CD14-positive monocyte (primary cell): Measurements from ENCODE around the gene KCNN3. TPM values are rescaled to one million over a fixed set of nuclear protein-coding genes. Genes with fewer than 3 reads are reported as not detected.

Experiments used
- DNase-seq, 3 donors: peaks; one replicate each; pipeline ENCODE4 v3.0.0-alpha.2; 2011 to 2022
- H2AFZ ChIP-seq: 2 replicates; pipeline ENCODE4 v1.6.0; 2012; ENCODE audit warnings: mild to moderate bottlenecking, low read depth, low read length, inconsistent platforms; ENCODE audit not compliant: insufficient read depth, poor library complexity, severe bottlenecking
- H3K27ac ChIP-seq, 2 donors: 1 replicate in 1 of 2; 2 replicates in 1 of 2; pipeline ENCODE4 v1.5.1; 2012 to 2013; ENCODE audit warnings: low read length in 2 of 2, control low read depth in 1 of 2, inconsistent platforms in 1 of 2, low read depth in 1 of 2, mild to moderate bottlenecking in 1 of 2
- H3K27me3 ChIP-seq, 2 donors: one replicate each; pipeline versions ENCODE4 v1.6.0 to v1.6.1; 2011 to 2013; ENCODE audit warnings: low read length in 2 of 2; ENCODE audit not compliant: control insufficient read depth in 2 of 2, insufficient read depth in 2 of 2
- H3K36me3 ChIP-seq, 2 donors: replicated peaks in 1 of 2; 1 replicate in 1 of 2; 2 replicates in 1 of 2; pipeline versions ENCODE4 v1.5.1 to v1.6.1; 2012 to 2013; ENCODE audit warnings: low read length in 2 of 2, control low read depth in 1 of 2, inconsistent platforms in 1 of 2, mild to moderate bottlenecking in 1 of 2; ENCODE audit not compliant: insufficient read depth in 2 of 2, control insufficient read depth in 1 of 2
- H3K4me1 ChIP-seq, 2 donors: 1 replicate in 1 of 2; 2 replicates in 1 of 2; pipeline versions ENCODE4 v1.5.1 to v1.6.1; 2012 to 2013; ENCODE audit warnings: low read length in 2 of 2, control low read depth in 1 of 2, inconsistent platforms in 1 of 2, mild to moderate bottlenecking in 1 of 2, moderate library complexity in 1 of 2; ENCODE audit not compliant: insufficient read depth in 2 of 2, control insufficient read depth in 1 of 2
- H3K4me2 ChIP-seq: replicated peaks from 2 replicates; pipeline ENCODE3; 2012; ENCODE audit warnings: low read length, moderate library complexity, mild to moderate bottlenecking; ENCODE audit not compliant: poor library complexity, severe bottlenecking; ENCODE audit errors: extremely low read depth
- H3K4me3 ChIP-seq, 3 experiments: fragments of 200-600 bp in 1 of 3; sonication (generic) in 1 of 3; replicated peaks in 1 of 3; 1 replicate in 2 of 3; 2 replicates in 1 of 3; pipeline ENCODE4 v1.5.1; 2011 to 2013; ENCODE audit warnings: low read length in 3 of 3, mild to moderate bottlenecking in 3 of 3, control low read depth in 2 of 3, low read depth in 2 of 3, inconsistent platforms in 1 of 3, moderate library complexity in 1 of 3
- H3K79me2 ChIP-seq: 2 replicates; pipeline ENCODE4 v1.6.0; 2012; ENCODE audit warnings: mild to moderate bottlenecking, control low read depth, inconsistent platforms, low read length, moderate library complexity; ENCODE audit not compliant: insufficient read depth
- H3K9ac ChIP-seq: 2 replicates; pipeline ENCODE4 v1.6.0; 2017; ENCODE audit warnings: low read length, mild to moderate bottlenecking; ENCODE audit not compliant: insufficient read depth, poor library complexity, severe bottlenecking
- H3K9me3 ChIP-seq, 2 donors: replicated peaks in 1 of 2; 1 replicate in 1 of 2; 2 replicates in 1 of 2; pipeline versions ENCODE4 v1.5.1 to v1.6.1; 2012 to 2013; ENCODE audit warnings: low read length in 2 of 2, control low read depth in 1 of 2; ENCODE audit not compliant: control insufficient read depth in 1 of 2, insufficient read depth in 1 of 2
- H4K20me1 ChIP-seq: 2 replicates; pipeline ENCODE4 v1.6.0; 2012; ENCODE audit warnings: mild to moderate bottlenecking, low read length, control low read depth, moderate library complexity; ENCODE audit not compliant: insufficient read depth
- H3K27ac Mint-ChIP-seq, 7 donors: one replicate each; pipeline ENCODE4 v1.8.0; 2020; ENCODE audit warnings: mild to moderate bottlenecking in 7 of 7, mixed read lengths in 7 of 7, moderate library complexity in 6 of 7, inconsistent platforms in 2 of 7
- H3K27me3 Mint-ChIP-seq, 3 donors: one replicate each; pipeline ENCODE4 v1.8.0; 2021 to 2022; ENCODE audit warnings: low read depth in 3 of 3, mild to moderate bottlenecking in 3 of 3, mixed read lengths in 3 of 3, moderate library complexity in 3 of 3, inconsistent platforms in 1 of 3
- H3K36me3 Mint-ChIP-seq, 2 donors: one replicate each; pipeline ENCODE4 v1.8.0; 2020; ENCODE audit warnings: mixed read lengths in 2 of 2, inconsistent platforms in 1 of 2, mild to moderate bottlenecking in 1 of 2
- H3K4me1 Mint-ChIP-seq: one replicate; pipeline ENCODE4 v1.8.0; 2020; ENCODE audit warnings: mild to moderate bottlenecking, mixed read lengths
- H3K4me3 Mint-ChIP-seq, 2 donors: one replicate each; pipeline ENCODE4 v1.8.0; 2020; ENCODE audit warnings: mild to moderate bottlenecking in 2 of 2, mixed read lengths in 2 of 2, moderate library complexity in 1 of 2
- H3K9me3 Mint-ChIP-seq, 7 donors: one replicate each; pipeline ENCODE4 v1.8.0; 2020 to 2022; ENCODE audit warnings: mixed read lengths in 7 of 7, mild to moderate bottlenecking in 6 of 7, moderate library complexity in 6 of 7, inconsistent platforms in 2 of 7
- WGBS: methylation state at CpG from one replicate; pipeline ENCODE4 v1.1.5; 2013; ENCODE audit warnings: missing lambda C conversion rate; ENCODE audit not compliant: insufficient coverage; 5-methylcytosine and 5-hydroxymethylcytosine counted together
- intact Hi-C, 2 donors: fragments of 100-400 bp; cut with micrococcal nuclease; formaldehyde crosslinking; loops; one replicate each; pipeline versions ENCODE4 v1.15.0 to v1.15.1; 2023
- polyA plus RNA-seq, 3 donors: library from polyadenylated mRNA; depleted of rRNA in 1 of 3; unstranded in 2 of 3; stranded (reverse) in 1 of 3; fragments of 300-500 nt in 2 of 3; fragments of >200 nt in 1 of 3; fragmentation: Illumina TruSeq in 2 of 3; gene quantifications; 1 replicate in 2 of 3; 2 replicates in 1 of 3; pipeline ENCODE4 v1.2.3, GENCODE V29; 2012 to 2021
- TF ChIP-seq, protein P1 (sequence below): fragments of 200-600 bp; IDR thresholded peaks from one replicate; pipeline ENCODE4 v1.8.0; 2022; ENCODE audit warnings: antibody characterized with exemption, mild to moderate bottlenecking

Gene KCNN3
- polyA plus RNA-seq, 3 donors: not detected

DNA sequence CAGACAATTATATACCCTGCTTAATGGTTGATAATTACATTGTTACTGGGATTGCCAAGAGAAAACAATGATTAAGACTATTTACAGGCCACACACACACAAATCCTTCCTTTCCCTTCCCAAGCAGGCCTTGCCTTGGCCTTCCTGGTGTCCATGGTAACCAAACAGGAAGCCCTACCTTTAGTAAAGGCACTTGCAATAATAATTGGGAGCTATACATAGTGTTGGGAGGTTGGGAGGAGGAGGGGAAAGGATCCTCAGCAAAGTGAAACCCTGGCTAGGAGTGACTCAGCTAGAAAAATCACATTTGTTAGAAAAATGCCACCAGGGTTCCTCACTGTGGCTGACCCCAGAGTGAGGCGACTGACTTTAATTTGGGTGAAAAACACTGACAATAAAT is 139.8 kb downstream of the KCNN3 start:
- TF ChIP-seq, protein P1, sequence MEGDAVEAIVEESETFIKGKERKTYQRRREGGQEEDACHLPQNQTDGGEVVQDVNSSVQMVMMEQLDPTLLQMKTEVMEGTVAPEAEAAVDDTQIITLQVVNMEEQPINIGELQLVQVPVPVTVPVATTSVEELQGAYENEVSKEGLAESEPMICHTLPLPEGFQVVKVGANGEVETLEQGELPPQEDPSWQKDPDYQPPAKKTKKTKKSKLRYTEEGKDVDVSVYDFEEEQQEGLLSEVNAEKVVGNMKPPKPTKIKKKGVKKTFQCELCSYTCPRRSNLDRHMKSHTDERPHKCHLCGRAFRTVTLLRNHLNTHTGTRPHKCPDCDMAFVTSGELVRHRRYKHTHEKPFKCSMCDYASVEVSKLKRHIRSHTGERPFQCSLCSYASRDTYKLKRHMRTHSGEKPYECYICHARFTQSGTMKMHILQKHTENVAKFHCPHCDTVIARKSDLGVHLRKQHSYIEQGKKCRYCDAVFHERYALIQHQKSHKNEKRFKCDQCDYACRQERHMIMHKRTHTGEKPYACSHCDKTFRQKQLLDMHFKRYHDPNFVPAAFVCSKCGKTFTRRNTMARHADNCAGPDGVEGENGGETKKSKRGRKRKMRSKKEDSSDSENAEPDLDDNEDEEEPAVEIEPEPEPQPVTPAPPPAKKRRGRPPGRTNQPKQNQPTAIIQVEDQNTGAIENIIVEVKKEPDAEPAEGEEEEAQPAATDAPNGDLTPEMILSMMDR: no peak
- no peak overlapping the region for H3K9ac ChIP-seq
- no peaks in the 10 kb centered on the region for H3K36me3 Mint-ChIP-seq
- H3K9me3 ChIP-seq: no peaks in the 10 kb centered on the region
- H3K4me3 Mint-ChIP-seq: no peak overlapping the region
- H3K4me1 Mint-ChIP-seq: peaks cover 38% of the 10 kb centered on the region
- no peak overlapping the region for H3K4me3 ChIP-seq
- H3K4me1 ChIP-seq: peaks cover 13 to 45% of the 10 kb centered on the region in 2 donors
- no peak for DNase-seq
- no peak overlapping the region for H3K27ac ChIP-seq
- H3K36me3 ChIP-seq: no peaks in the 10 kb centered on the region
- no CpG with 5 or more reads among the region's 1 CpG for WGBS
- H3K27me3 ChIP-seq: peaks cover 0 to 4% of the 10 kb centered on the region in 2 donors
- no peak overlapping the region for H3K4me2 ChIP-seq
- H3K9me3 Mint-ChIP-seq: no peaks in the 10 kb centered on the region
- no peak overlapping the region for H2AFZ ChIP-seq
- intact Hi-C loops: no loop called here
- H3K27ac Mint-ChIP-seq: no peak overlapping the region
- peaks cover 13 to 25% (median 23%) of the 10 kb centered on the region in 3 donors for H3K27me3 Mint-ChIP-seq
- no peaks in the 10 kb centered on the region for H4K20me1 ChIP-seq
- H3K79me2 ChIP-seq: no peaks in the 10 kb centered on the region

DNA sequence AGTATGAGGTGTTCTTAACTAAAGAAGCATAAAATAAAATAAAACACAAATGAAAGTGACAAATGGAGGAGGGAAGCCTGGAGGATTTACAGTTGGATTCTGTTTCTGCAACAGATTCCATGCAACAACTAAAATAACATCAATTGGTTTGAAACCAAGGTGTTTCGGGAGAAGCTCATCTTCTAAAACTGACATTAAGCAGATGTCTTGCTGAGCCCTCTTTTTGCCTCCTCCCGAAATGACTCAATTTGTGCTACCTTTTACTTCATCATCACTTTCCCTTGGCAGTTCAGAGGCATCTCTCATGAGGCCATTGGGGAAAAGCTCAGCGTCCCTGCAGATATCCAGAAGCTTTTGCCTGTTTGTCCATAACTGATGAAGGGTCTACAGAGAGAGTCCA is 140.5 kb downstream of the KCNN3 start:
- Histone ChIP-seq H3K36me3 (no peaks in the 10 kb centered on the region), H3K4me1 (peaks cover 13 to 47% of the 10 kb centered on the region in 2 donors), H2AFZ (no peak overlapping the region), H3K9ac (no peak overlapping the region), H3K27me3 (peaks cover 0 to 4% of the 10 kb centered on the region in 2 donors), H3K79me2 (no peaks in the 10 kb centered on the region), H3K9me3 (no peaks in the 10 kb centered on the region), H3K4me3 (no peak overlapping the region), H4K20me1 (no peaks in the 10 kb centered on the region), H3K27ac (no peak overlapping the region), H3K4me2 (no peak overlapping the region)
- no peak overlapping the region for H3K4me3 Mint-ChIP-seq
- H3K27ac Mint-ChIP-seq: no peak overlapping the region
- H3K36me3 Mint-ChIP-seq: no peaks in the 10 kb centered on the region
- no peak for DNase-seq
- WGBS: 100% methylated on average over 2 of the region's 3 CpGs
- peaks cover 40% of the 10 kb centered on the region for H3K4me1 Mint-ChIP-seq
- TF ChIP-seq, protein P1: no peak
- intact Hi-C loops: no loop called here
- H3K27me3 Mint-ChIP-seq: peaks cover 14 to 25% (median 23%) of the 10 kb centered on the region in 3 donors
- no peaks in the 10 kb centered on the region for H3K9me3 Mint-ChIP-seq
